ENCODE results near the gene CEP112. TPM values are rescaled to one million over a fixed set of nuclear protein-coding genes. Genes with fewer than 3 reads are reported as not detected.
"Not testable (repeated sequence)": the region's sequence is repeated elsewhere in the genome, so short reads cannot be mapped to it uniquely, and the experiment has no call there.

CEP112 gene
- total RNA-seq, 1 donor from 2014 or later: 20.1 TPM

DNA sequence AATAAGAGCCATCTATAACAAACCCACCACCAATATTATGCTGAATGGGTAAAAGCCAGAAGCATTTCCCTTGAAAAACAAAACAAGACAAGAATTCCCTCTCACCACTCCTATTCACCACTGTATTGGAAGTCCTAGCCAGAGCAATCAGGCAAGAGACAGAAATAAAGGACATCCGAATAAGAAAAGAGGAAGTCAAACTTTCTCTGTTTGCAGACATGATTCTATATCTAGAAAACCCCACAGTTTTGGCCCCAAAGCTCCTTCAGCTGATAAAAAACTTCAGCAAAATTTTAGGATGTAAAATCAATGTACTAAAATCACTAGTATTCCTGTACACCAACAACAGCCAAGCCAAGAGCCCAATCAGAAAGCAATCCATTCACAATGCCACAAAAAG is 358.7 kb downstream of the CEP112 start:
- no peaks in the 10 kb centered on the region for H3K27me3 ChIP-seq
- no peaks in the 10 kb centered on the region for H3K36me3 ChIP-seq
- intact Hi-C loops (cut with DNase I): no loop called here
- no peak overlapping the region for H3K4me3 ChIP-seq
- H3K27ac ChIP-seq: no peak overlapping the region
- TF ChIP-seq POLR2AphosphoS5 (IDR thresholded peaks at IDR 0.05; ENCODE audit: insufficient read depth in 1 of 2, low read depth in 1 of 2): no peak
- TF ChIP-seq, protein P1, sequence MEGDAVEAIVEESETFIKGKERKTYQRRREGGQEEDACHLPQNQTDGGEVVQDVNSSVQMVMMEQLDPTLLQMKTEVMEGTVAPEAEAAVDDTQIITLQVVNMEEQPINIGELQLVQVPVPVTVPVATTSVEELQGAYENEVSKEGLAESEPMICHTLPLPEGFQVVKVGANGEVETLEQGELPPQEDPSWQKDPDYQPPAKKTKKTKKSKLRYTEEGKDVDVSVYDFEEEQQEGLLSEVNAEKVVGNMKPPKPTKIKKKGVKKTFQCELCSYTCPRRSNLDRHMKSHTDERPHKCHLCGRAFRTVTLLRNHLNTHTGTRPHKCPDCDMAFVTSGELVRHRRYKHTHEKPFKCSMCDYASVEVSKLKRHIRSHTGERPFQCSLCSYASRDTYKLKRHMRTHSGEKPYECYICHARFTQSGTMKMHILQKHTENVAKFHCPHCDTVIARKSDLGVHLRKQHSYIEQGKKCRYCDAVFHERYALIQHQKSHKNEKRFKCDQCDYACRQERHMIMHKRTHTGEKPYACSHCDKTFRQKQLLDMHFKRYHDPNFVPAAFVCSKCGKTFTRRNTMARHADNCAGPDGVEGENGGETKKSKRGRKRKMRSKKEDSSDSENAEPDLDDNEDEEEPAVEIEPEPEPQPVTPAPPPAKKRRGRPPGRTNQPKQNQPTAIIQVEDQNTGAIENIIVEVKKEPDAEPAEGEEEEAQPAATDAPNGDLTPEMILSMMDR (IDR thresholded peaks at IDR 0.05): no peak
- no peak for DNase-seq (ENCODE audit: extremely low spot score in 2 of 2)
- peaks cover 8% of the 10 kb centered on the region for H3K9me3 ChIP-seq
- no peaks in the 10 kb centered on the region for H3K4me1 ChIP-seq

GRCh38 chr17:65830356-65830755 is 361.6 kb downstream of the CEP112 start:
- H3K36me3 ChIP-seq: no peaks in the 10 kb centered on the region
- no peaks in the 10 kb centered on the region for H3K27me3 ChIP-seq
- no peak overlapping the region for H3K4me3 ChIP-seq
- no peak for TF ChIP-seq POLR2A (IDR thresholded peaks at IDR 0.05)
- H3K4me1 ChIP-seq: no peaks in the 10 kb centered on the region
- no peak overlapping the region for H3K27ac ChIP-seq
- peaks cover 8% of the 10 kb centered on the region for H3K9me3 ChIP-seq
- intact Hi-C loops (cut with DNase I): no loop called here
- DNase-seq (ENCODE audit: extremely low spot score in 2 of 2): no peak

DNA sequence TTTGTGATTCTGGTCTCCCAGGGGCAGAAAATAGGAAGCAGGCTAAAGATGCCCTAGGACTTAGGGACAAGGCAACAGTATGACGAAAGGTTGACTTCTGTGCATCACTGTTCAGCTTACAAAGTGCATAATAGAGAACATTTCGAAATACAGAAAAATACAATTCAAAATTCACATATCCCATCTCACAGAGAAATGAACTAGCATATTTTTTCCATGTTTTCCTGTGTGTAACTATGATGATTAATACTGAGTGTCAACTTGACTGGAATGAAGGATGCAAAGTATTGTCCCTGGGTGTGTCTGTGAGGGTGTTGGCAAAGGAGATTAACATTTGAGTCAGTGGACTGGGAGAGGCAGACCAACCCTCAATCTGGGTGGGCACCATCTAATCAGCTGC is 365.4 kb downstream of the CEP112 start:
- H3K27me3 ChIP-seq; DNase-seq (ENCODE audit: extremely low spot score in 2 of 2); intact Hi-C loops (cut with DNase I); H3K4me3 ChIP-seq; H3K9me3 ChIP-seq; H3K36me3 ChIP-seq; H3K27ac ChIP-seq; H3K4me1 ChIP-seq: not testable (repeated sequence)

- no peak overlapping the region for H3K4me3 ChIP-seq
- no peak for DNase-seq (ENCODE audit: extremely low spot score in 2 of 2)
- H3K36me3 ChIP-seq: no peaks in the 10 kb centered on the region
- intact Hi-C loops (cut with DNase I): no loop called here
- H3K9me3 ChIP-seq: no peaks in the 10 kb centered on the region
- no peaks in the 10 kb centered on the region for H3K4me1 ChIP-seq
- TF ChIP-seq, protein P1 (IDR thresholded peaks at IDR 0.05): no peak
- TF ChIP-seq POLR2AphosphoS5 (IDR thresholded peaks at IDR 0.05; ENCODE audit: insufficient read depth in 1 of 2, low read depth in 1 of 2): no peak
- no peak for TF ChIP-seq POLR2A (IDR thresholded peaks at IDR 0.05)
- H3K27me3 ChIP-seq: no peaks in the 10 kb centered on the region
- H3K27ac ChIP-seq: no peak overlapping the region
Measured at GRCh38 chr17:65824901-65825300, 367.0 kb downstream of the CEP112 start.

GRCh38 chr17:65823713-65824112 is 368.2 kb downstream of the CEP112 start:
- H3K27ac ChIP-seq: no peak overlapping the region
- H3K27me3 ChIP-seq: no peaks in the 10 kb centered on the region
- H3K36me3 ChIP-seq: no peaks in the 10 kb centered on the region
- H3K4me1 ChIP-seq: no peaks in the 10 kb centered on the region
- DNase-seq (ENCODE audit: extremely low spot score in 2 of 2): no peak
- no peaks in the 10 kb centered on the region for H3K9me3 ChIP-seq
- no peak for TF ChIP-seq POLR2A (IDR thresholded peaks at IDR 0.05)
- no peak for TF ChIP-seq POLR2AphosphoS5 (IDR thresholded peaks at IDR 0.05; ENCODE audit: insufficient read depth in 1 of 2, low read depth in 1 of 2)
- TF ChIP-seq, protein P1 (IDR thresholded peaks at IDR 0.05): no peak
- intact Hi-C loops (cut with DNase I): no loop called here
- no peak overlapping the region for H3K4me3 ChIP-seq

- intact Hi-C loops (cut with DNase I): no loop called here
- DNase-seq (ENCODE audit: extremely low spot score in 2 of 2): no peak
- H3K4me1 ChIP-seq: no peaks in the 10 kb centered on the region
- no peaks in the 10 kb centered on the region for H3K27me3 ChIP-seq
- H3K27ac ChIP-seq: no peak overlapping the region
- TF ChIP-seq, protein P1 (IDR thresholded peaks at IDR 0.05): no peak
- TF ChIP-seq POLR2AphosphoS5 (IDR thresholded peaks at IDR 0.05; ENCODE audit: insufficient read depth in 1 of 2, low read depth in 1 of 2): no peak
- no peak for TF ChIP-seq POLR2A (IDR thresholded peaks at IDR 0.05)
- H3K9me3 ChIP-seq: no peaks in the 10 kb centered on the region
- H3K36me3 ChIP-seq: no peaks in the 10 kb centered on the region
- H3K4me3 ChIP-seq: no peak overlapping the region
Measured at GRCh38 chr17:65820811-65821210, 371.1 kb downstream of the CEP112 start.

Measured in vagina (tissue), 2 donors.